Stomach smooth muscle (tissue), 2 donors: ENCODE data around the gene PRKG2.
"Not testable (repeated sequence)": the region's sequence is repeated elsewhere in the genome, so short reads cannot be mapped to it uniquely, and the experiment has no call there.

Experiments
- H3K27ac ChIP-seq: one replicate; pipeline ENCODE4 v1.7.0; 2013; ENCODE audit warnings: mild to moderate bottlenecking, low read length, inconsistent platforms
- H3K27me3 ChIP-seq, 2 donors: one replicate each; pipeline ENCODE4 v1.7.0; 2013; ENCODE audit warnings: low read length in 2 of 2; ENCODE audit not compliant: insufficient read depth in 2 of 2, control insufficient read depth in 1 of 2
- H3K36me3 ChIP-seq, 2 donors: one replicate each; pipeline ENCODE4 v1.7.0; 2013; ENCODE audit warnings: low read length in 2 of 2; ENCODE audit not compliant: control insufficient read depth in 2 of 2, insufficient read depth in 2 of 2
- H3K4me1 ChIP-seq: one replicate; pipeline ENCODE4 v1.7.0; 2013; ENCODE audit warnings: low read length; ENCODE audit not compliant: control insufficient read depth, insufficient read depth
- H3K4me3 ChIP-seq, 2 donors: one replicate each; pipeline ENCODE4 v1.7.0; 2013; ENCODE audit warnings: low read length in 2 of 2
- H3K9ac ChIP-seq, 2 donors: one replicate each; pipeline ENCODE4 v1.7.0; 2013; ENCODE audit warnings: low read length in 2 of 2, mild to moderate bottlenecking in 1 of 2
- H3K9me3 ChIP-seq, 2 donors: one replicate each; pipeline ENCODE4 v1.7.0; 2013; ENCODE audit warnings: low read length in 2 of 2; ENCODE audit not compliant: control insufficient read depth in 2 of 2
- donor health status: healthy.
- donor health status: Pancreatic carcinoma.

Gene PRKG2

GRCh38 chr4:81245218-81246009 lies 30.4 kb upstream of the PRKG2 start:
- Histone ChIP-seq H3K4me1 (no peaks in the 10 kb centered on the region), H3K9me3 (no peaks in the 10 kb centered on the region), H3K4me3 (no peak overlapping the region), H3K27me3 (no peaks in the 10 kb centered on the region), H3K36me3 (no peaks in the 10 kb centered on the region), H3K27ac (no peak overlapping the region), H3K9ac (no peak overlapping the region)

DNA sequence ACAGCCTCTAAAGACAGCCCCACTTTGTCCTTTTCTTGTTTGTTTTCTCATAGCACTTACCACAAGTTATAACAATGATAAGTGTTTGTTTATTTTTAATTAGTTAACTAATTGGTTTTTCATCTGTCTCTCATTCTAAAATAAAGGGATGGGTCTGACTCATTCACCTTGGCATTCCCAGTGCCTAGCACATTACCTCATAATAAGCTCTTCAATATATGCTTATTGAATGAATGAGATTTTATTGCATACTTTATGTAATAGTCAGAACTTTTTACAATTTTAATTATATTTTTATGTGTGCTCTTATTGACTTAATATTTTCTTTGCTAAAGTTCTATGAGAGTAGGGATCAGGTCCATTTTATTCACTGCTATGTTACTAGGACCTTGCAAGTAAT lies 22.8 kb upstream of the PRKG2 start:
- Histone ChIP-seq H3K36me3 (no peaks in the 10 kb centered on the region), H3K4me1 (no peaks in the 10 kb centered on the region), H3K27me3 (no peaks in the 10 kb centered on the region), H3K9me3 (no peaks in the 10 kb centered on the region), H3K4me3 (no peak overlapping the region), H3K27ac (no peak overlapping the region), H3K9ac (no peak overlapping the region)

- no peaks in the 10 kb centered on the region for H3K9me3 ChIP-seq
- H3K27ac ChIP-seq = no peak overlapping the region
- no peaks in the 10 kb centered on the region for H3K4me1 ChIP-seq
- no peak overlapping the region for H3K9ac ChIP-seq
- H3K27me3 ChIP-seq = no peaks in the 10 kb centered on the region
- no peaks in the 10 kb centered on the region for H3K36me3 ChIP-seq
- H3K4me3 ChIP-seq = no peak overlapping the region
Observed at GRCh38 chr4:81235982-81236749, 21.1 kb upstream of the PRKG2 start.

DNA sequence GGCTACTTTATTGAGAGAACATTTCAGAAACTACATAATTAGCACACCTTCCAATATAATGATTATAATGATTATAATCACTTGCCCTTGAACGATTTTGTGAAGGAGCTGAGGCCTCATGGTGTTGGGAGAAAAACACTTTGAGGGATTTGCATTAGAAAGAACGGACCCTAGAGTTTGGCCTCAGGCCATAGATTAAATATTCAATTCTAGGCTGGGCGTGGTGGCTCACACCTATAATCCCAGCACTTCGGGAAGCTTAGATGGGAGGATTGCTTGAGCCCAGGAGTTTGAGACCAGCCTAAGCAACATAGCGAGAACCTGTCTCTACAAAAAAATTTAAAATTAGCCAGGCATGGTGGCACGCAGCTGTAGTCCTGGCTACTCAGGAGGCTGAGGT lies 12.9 kb upstream of the PRKG2 start:
- Histone ChIP-seq H3K4me1 (no peaks in the 10 kb centered on the region), H3K27me3 (no peaks in the 10 kb centered on the region), H3K9ac (no peak overlapping the region), H3K27ac (no peak overlapping the region), H3K36me3 (no peaks in the 10 kb centered on the region), H3K9me3 (peaks cover 0 to 2% of the 10 kb centered on the region in 2 donors), H3K4me3 (no peak overlapping the region)

DNA sequence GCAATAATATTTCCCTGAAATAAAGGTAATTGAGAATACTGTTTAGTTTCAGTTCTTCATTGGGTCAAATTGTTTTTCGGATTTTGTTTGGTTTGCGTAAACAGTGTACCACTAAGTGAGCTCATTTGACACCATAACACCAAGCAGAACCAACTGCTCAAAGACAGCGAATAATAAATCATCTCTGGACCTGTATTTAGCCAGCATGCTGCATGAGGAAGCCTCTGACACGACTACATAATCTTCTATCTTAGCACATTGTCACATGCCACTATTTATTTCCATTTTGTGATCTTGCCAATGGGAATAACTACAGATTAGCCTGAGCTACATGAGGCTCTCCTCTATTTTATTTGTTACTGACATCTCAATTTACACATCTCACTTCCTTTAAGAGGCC lies 12.1 kb upstream of the PRKG2 start:
- Histone ChIP-seq H3K4me3 (no peak overlapping the region), H3K9ac (no peak overlapping the region), H3K27me3 (no peaks in the 10 kb centered on the region), H3K4me1 (no peaks in the 10 kb centered on the region), H3K36me3 (no peaks in the 10 kb centered on the region), H3K9me3 (peaks cover 0 to 2% of the 10 kb centered on the region in 2 donors), H3K27ac (no peak overlapping the region)

DNA sequence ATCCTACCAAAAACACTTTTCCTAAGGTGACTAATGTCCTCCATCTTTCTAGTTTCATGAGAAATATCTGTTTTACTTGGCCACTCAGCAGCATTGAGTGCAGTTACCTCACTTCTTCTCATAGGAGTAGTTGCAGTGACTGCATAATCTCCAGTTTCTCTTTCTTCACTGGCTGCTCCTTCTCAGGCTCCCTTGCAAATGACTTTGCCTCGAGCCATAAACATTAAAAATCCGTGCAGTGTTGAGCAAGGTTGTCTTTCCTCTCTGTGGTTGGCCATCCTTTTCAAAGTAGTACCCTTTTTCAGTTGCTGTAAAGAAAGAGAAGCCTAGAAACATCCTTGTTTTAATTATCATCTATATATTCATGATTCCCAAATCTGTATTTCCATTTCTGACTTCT lies 10.2 kb upstream of the PRKG2 start:
- Histone ChIP-seq H3K9ac (no peak overlapping the region), H3K4me3 (no peak overlapping the region), H3K27me3 (peaks cover 0 to 4% of the 10 kb centered on the region in 2 donors), H3K9me3 (peaks cover 0 to 2% of the 10 kb centered on the region in 2 donors), H3K36me3 (no peaks in the 10 kb centered on the region), H3K27ac (no peak overlapping the region), H3K4me1 (no peaks in the 10 kb centered on the region)

- not testable (repeated sequence) for H3K9ac ChIP-seq, H3K9me3 ChIP-seq, H3K4me1 ChIP-seq, H3K36me3 ChIP-seq, H3K27me3 ChIP-seq, H3K27ac ChIP-seq, H3K4me3 ChIP-seq
Observed at GRCh38 chr4:81222082-81222472, 7.1 kb upstream of the PRKG2 start.

DNA sequence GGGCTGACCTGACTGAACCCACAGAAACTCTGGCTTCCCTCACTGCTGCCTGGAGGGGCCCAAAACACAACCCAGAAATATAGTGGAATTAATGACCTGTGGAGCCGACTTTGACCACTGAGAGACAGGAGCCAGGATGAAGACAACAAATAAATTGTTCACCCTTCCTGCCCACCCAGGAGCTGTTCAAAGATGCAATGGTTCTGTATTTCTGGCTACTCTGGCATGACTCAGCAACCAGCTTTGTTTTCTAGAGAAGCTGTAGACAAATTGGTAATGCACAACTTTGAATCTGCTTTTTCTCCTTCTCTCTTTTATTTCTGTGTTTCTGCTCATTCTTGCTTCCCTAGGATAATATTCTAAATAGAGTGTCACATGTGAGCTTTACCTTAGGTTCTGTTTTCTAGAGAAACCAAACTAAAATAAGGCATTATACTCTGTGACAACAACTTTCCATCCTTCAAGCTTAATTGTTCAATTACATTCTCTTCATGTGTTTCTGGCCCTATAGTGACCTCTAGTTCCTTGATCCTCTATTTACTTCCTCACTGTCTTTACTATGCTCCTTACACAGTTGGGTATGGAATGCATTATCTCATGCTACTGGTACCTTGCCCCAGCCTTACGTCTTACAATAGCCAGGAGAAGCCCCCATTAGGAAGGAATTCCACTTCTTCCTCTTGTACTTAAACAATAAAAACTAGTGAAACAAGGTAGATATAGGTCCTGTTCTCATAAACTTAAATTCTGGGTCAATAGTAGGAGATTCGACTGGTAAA lies 6.5 kb upstream of the PRKG2 start:
- Histone ChIP-seq H3K27ac (no peak overlapping the region), H3K27me3 (peaks cover 0 to 4% of the 10 kb centered on the region in 2 donors), H3K9me3 (peaks cover 0 to 2% of the 10 kb centered on the region in 2 donors), H3K4me1 (no peaks in the 10 kb centered on the region), H3K9ac (no peak overlapping the region), H3K4me3 (no peak overlapping the region), H3K36me3 (no peaks in the 10 kb centered on the region)

DNA sequence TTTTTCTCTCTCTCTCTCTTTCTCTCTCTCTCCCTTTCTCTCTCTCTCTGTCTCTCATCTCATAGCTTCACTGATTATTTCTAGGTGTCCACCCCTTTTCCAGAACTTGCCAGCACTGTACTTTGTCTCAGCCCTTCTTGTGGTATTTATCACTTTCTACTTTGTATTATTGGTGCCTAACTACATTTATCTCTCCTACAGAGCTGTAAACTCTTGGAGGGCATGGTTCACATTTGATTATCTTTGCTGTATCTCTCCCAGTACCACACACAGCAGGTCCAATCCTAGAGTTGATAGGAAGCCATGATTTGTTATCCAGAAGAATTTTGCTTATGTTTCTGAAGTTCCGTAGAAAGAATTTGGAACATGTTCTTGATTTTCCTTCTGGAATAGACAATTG lies 5.2 kb upstream of the PRKG2 start:
- Histone ChIP-seq H3K27me3 (peaks cover 0 to 7% of the 10 kb centered on the region in 2 donors), H3K4me3 (no peak overlapping the region), H3K9ac (no peak overlapping the region), H3K9me3 (peaks cover 0 to 2% of the 10 kb centered on the region in 2 donors), H3K4me1 (peaks cover 3% of the 10 kb centered on the region), H3K27ac (no peak overlapping the region), H3K36me3 (no peaks in the 10 kb centered on the region)

- H3K36me3 ChIP-seq = no peaks in the 10 kb centered on the region
- no peak overlapping the region for H3K4me3 ChIP-seq
- H3K9me3 ChIP-seq = no peaks in the 10 kb centered on the region
- H3K27me3 ChIP-seq = peaks cover 0 to 8% of the 10 kb centered on the region in 2 donors
- H3K9ac ChIP-seq = no peak overlapping the region
- H3K27ac ChIP-seq = no peak overlapping the region
- H3K4me1 ChIP-seq = peaks cover 11% of the 10 kb centered on the region
Observed at GRCh38 chr4:81218206-81218605, 3.2 kb upstream of the PRKG2 start.
